Activated CD4-positive, CD25-positive, alpha-beta regulatory T cell (primary cell): ENCODE data around the gene LY6G5C.
"Not testable (repeated sequence)": the region's sequence is repeated elsewhere in the genome, so short reads cannot be mapped to it uniquely, and the experiment has no call there.

Experiments
- DNase-seq, 4 experiments: peaks; one replicate each; lab custom pipeline; 2025; lab: John Stamatoyannopoulos, UW

Gene LY6G5C

GRCh38 chr6:31715022-31715958 is 34.4 kb upstream of the LY6G5C start, which contains the start of gene LY6G6D:
TSS of gene LY6G6D (plus strand) at chr6:31715348. CDS start at chr6:31715356, 8 bp downstream.
- no peak for DNase-seq

DNA sequence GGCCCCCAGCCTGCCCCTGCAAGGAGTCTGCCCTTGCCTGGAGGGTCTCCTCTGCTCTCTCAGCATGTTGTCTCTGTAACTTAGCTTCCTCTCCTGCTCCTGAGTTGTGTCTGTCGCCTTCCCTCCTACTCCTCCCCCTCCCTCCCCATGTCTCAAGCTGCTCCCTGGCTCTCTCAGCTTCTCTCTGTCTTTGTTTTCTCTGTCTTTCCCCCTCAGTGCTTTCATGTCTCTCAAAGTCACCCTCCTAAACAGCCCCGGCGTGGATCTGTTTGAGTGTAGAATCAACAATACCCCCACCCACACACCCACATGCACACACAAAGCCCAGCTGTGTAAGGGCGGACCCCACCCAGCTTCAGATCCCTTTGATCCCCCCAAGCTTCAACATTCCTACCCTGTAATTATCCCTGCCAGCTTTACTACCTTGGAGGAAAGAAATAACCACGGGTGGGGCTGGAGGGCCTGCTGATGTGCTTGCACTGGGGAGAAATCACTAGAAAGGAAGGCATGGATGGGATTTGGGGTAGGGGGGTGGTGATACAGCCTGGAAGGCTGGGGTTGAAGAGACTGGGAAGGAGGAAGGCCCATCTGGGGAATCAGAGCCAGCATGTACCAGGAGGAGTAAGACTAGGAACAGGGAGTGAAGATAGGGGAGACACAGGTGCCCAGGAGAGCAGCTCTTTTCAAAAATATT is 33.3 kb upstream of the LY6G5C start:
- DNase-seq: no peak

GRCh38 chr6:31713465-31713864 is 32.6 kb upstream of the LY6G5C start:
- no peak for DNase-seq

- DNase-seq: no peak
These were observed 31.4 kb upstream of the LY6G5C start for GRCh38 chr6:31712296-31712695.

GRCh38 chr6:31711233-31711632 is 30.4 kb upstream of the LY6G5C start:
- no peak for DNase-seq

GRCh38 chr6:31710523-31711219 is 29.8 kb upstream of the LY6G5C start:
- DNase-seq: no peak

- not testable (repeated sequence) for DNase-seq
These were observed 28.3 kb upstream of the LY6G5C start for GRCh38 chr6:31709157-31709556.

- no peak for DNase-seq
These were observed 27.4 kb upstream of the LY6G5C start for GRCh38 chr6:31708224-31708623.

DNA sequence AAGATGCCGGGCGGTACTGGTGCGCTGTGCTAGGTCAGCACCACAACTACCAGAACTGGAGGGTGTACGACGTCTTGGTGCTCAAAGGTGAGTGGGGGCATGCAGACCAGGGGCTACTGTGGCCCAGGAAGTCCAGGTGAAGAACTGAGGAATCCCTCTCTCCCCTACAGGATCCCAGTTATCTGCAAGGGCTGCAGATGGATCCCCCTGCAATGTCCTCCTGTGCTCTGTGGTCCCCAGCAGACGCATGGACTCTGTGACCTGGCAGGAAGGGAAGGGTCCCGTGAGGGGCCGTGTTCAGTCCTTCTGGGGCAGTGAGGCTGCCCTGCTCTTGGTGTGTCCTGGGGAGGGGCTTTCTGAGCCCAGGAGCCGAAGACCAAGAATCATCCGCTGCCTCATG is 26.8 kb upstream of the LY6G5C start:
- DNase-seq: no peak

- no peak for DNase-seq
These were observed 25.7 kb upstream of the LY6G5C start, which contains the start of gene LY6G6F for GRCh38 chr6:31706599-31706998. TSS of gene LY6G6F (plus strand) at chr6:31706866. CDS start at chr6:31706907, 41 bp downstream.

DNA sequence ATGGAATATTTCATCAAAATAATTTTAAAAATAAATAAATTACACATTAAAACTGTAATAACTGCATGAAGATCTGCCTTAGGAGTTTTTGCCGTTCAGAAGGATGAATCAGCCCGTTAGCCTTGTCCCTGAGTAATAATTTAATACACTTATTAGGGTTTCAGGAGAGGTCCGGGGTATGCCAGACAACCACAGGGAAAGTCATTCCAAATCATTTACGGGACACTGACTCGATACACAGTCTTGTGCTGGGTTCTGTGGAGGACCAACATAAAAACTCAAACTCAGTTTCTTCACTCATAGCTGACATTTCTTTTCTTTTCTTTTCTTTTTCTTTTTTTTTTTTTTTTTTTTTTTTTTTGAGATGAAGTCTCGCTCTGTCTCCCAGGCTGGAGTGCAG is 25.1 kb upstream of the LY6G5C start:
- DNase-seq: no peak

DNA sequence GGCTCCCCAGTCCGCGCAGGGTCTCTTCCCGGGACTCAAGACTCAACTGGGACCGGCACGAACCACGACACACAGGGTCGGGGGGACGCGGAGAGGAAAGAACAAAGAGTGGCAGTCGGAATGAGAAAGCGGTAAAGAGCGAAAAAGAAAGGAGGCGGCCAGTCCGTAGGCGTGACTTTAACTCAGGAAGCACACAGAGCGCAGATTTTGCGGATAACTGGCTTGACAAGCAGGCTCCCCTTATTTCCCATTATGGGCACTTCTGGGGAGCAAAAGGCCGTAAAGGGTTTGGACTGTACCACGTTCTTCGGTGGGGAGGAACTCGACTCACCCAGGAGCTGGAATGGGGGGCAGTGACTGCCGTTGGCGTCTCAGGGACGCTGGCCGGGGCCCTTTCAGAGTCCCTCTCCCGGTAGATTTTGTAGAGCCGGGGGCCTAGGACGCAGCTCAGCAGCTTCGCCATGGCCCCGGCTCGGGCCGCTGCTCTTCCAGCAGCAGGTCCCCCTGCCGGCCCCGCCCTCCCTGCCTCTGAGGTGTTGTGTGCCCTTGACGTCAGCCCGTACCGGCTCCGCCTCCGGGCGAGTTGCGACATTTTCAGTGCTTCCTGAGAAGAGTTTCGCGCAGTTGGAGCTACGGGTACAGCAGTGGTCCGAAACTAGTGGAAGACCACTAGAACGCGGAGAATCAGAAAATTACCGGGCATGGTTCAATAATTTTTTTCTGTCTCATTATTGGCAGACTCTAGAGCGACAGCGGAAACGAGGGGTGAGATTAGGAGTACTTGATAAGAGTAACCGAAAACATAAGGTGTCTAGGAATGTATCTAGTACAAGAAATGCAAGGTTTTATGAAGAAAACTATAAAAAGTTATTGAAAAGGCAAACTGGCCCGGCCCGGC is 22.2 kb upstream of the LY6G5C start, which contains the start of gene ABHD16A:
ABHD16A (minus strand) TSS at position 506 of the 898 bp plus-strand sequence; CDS start at position 463, 43 bp downstream.
- DNase-seq: peak; percentile 90 to 96 (median 94)

DNA sequence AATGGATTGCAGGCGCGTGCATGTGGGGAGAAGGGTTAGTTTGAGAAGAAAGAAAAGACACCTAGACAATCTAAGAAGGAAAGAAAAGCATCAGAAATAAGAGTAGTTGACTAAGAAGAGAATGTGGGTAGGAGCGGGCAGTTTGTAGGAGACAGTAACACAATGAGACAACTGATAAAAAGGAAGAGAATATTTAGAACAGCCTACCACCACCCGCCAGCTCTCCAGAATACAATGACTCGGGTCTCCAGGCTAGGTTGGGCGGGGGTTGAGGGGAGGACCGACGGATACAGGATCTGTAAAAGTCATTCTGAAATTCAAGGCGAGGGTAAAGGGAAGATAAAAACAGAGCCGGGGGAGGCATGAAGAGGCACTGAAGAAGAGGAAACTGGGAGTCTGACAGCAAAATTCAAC is 21.5 kb upstream of the LY6G5C start:
- no peak for DNase-seq

DNA sequence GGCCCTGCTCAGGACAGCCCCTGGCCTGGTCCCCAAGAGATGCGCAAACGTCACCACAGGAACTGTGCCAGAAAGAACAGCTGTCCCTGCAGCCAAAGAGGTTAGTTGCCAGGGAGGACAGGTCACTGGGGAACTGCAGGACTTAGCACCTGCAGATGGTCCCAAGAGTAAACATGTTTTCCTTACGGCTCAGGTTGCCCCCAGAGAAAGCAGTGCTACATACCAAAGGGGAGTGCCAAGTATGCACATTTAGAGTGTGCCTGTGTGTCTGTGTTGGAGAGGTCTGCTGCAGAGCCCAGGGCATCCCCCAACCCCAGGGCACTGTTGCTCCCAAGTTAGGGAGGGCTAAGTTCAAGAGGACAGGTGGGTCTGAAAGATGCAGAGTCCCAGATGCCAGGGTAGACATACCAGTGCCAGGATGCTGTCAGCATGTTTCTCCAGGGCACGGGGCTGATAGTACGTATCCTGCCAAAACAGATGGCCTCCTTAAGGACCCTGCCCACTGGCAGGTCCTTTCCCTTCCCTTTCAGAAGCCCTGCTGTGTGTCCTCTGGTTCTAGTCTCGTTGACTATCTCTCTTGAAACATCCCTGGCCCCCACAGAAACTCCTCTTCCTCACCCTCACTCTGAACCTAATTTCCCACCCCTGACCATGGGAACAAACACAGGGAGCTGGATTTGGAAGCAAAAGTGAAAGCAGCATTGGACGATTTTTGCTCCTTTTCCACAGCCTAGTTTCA is 21.0 kb upstream of the LY6G5C start:
- DNase-seq: no peak

DNA sequence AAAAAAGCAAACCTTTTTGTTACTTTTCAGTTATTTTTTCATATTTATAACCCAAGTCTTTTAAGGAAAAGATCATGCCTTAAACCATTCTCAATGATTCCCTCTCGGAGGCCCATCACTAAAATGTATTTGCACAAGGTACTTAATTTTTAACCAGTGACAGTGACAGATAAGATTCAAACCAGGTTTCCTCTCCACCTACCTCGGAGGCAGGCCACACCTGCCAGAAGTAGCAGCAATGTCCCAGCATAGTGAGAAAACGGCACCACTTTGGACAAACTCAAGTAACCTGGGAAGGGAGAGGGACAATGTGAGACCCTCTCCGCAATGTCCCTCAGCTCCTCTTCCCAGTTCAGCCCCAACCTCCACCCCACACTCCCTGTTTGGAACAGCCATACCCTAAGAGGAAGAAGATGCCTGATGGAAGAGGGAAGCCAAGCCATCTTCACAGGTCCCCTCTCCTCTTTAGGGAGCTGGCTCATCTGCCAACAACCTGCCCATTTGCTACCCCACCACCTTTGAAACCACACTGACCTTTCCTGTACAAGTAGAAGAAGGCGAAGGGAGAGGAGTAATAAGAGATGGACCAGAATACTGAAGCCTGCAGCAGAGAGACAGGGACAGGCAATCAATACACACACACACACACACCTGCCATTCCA is 20.0 kb upstream of the LY6G5C start:
- DNase-seq: no peak

DNA sequence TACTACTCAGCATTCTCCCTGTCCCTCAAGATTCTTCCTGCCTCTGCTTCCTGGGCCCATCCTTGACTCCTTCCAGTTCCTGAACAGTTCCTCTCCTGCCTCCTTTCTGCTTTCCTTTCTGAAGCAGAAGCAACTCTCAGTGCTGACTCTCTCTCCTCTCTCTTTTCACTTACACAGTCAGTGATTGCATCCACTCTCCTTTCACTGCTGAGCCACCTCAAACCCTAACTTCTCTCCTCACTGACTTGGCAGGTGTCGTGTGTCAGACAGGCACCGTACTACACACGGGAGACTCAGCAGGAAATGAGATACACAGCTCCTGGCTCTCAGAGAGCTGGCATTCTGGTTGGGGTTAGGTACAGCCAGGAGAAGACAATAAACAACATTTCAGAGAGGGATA is 16.7 kb upstream of the LY6G5C start:
- DNase-seq: no peak

- no peak for DNase-seq
These were observed 12.7 kb upstream of the LY6G5C start for GRCh38 chr6:31693535-31693934.

DNA sequence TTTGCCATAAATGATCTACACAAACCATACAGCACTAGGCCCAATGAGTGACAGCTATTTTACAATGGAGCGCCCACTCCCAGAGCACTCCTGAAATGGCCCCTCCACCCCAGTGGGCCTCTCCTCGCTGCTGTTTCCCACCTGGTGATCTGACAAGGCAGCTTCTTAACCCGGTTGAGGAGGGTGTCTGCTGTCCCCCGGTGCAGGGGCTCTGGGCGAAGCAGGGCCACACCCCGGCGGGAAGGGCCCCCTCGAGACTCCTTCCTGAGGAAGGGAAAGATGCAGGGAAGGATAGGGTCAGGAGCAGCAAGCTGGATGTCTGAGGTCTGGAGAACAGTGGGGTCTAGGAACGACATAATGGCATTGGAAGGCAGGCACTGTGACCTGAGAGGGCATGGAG is 12.0 kb upstream of the LY6G5C start:
- DNase-seq: no peak

DNA sequence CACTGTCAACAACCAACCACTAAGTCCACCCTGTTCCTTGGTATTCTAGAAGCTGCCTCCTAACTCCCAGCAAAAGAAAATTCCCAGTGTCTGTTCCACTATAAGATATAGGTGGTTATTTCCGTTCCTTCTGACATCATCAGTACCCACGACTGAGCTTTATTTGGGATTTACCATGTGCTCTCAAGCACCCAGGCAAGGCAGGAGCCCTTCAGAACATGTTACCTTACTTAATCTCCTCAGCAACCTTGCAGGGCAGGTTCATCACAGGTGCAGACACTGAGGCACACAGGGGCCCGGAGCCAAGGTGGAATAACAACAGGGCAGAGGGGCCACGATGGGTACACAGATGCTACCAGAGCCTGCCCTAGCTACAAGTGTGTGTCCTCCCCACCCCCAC is 11.5 kb upstream of the LY6G5C start:
- no peak for DNase-seq

- DNase-seq: no peak
These were observed 10.8 kb upstream of the LY6G5C start for GRCh38 chr6:31691564-31692108.
